Smooth muscle cell (in vitro differentiated cells): ENCODE results near the gene BRD9. TPM values are rescaled to one million over a fixed set of nuclear protein-coding genes. Genes with fewer than 3 reads are reported as not detected.
"Not testable (repeated sequence)": the region's sequence is repeated elsewhere in the genome, so short reads cannot be mapped to it uniquely, and the experiment has no call there.

Source experiments
- DNase-seq: peaks from one replicate; lab custom pipeline; 2025; ENCODE audit not compliant: unreplicated experiment; lab: John Stamatoyannopoulos, UW
- H2AFZ ChIP-seq: fragments of 200-600 bp; sonication (generic); 2 replicates; pipeline ENCODE4 v1.6.0; 2016; ENCODE audit warnings: antibody characterized with exemption, low read depth, mild to moderate bottlenecking
- H3F3A ChIP-seq: fragments of 200-600 bp; sonication (generic); 2 replicates; pipeline ENCODE4 v1.6.0; 2017; ENCODE audit warnings: antibody characterized with exemption, low read depth
- H3K27ac ChIP-seq: fragments of 200-600 bp; sonication (generic); 2 replicates; pipeline ENCODE4 v1.5.1; 2016; ENCODE audit warnings: low read depth, mild to moderate bottlenecking
- H3K27me3 ChIP-seq: fragments of 200-600 bp; sonication (generic); 2 replicates; pipeline ENCODE4 v1.6.1; 2016; ENCODE audit warnings: low read depth, mild to moderate bottlenecking
- H3K36me3 ChIP-seq: fragments of 200-600 bp; sonication (generic); 2 replicates; pipeline ENCODE4 v1.5.1; 2016; ENCODE audit warnings: low read depth
- H3K4me1 ChIP-seq: fragments of 200-600 bp; sonication (generic); 2 replicates; pipeline ENCODE4 v1.5.1; 2016; ENCODE audit warnings: low read depth
- H3K4me2 ChIP-seq: fragments of 200-600 bp; sonication (generic); 2 replicates; pipeline ENCODE4 v1.6.0; 2016; ENCODE audit warnings: mild to moderate bottlenecking
- H3K4me3 ChIP-seq: fragments of 200-600 bp; sonication (generic); 2 replicates; pipeline ENCODE4 v1.5.1; 2016; ENCODE audit warnings: mild to moderate bottlenecking
- H3K79me2 ChIP-seq: fragments of 200-600 bp; sonication (generic); 2 replicates; pipeline ENCODE4 v1.6.0; 2016; ENCODE audit warnings: low read depth, mild to moderate bottlenecking
- H3K9ac ChIP-seq: fragments of 200-600 bp; sonication (generic); 2 replicates; pipeline ENCODE4 v1.6.0; 2016; ENCODE audit warnings: low read depth
- H3K9me3 ChIP-seq: fragments of 200-600 bp; sonication (generic); replicated peaks from 2 replicates; pipeline ENCODE4 v1.5.1; 2016; ENCODE audit warnings: low read depth
- H4K20me1 ChIP-seq: fragments of 200-600 bp; sonication (generic); 2 replicates; pipeline ENCODE4 v1.6.0; 2016; ENCODE audit warnings: low read depth
- CTCF ChIP-seq: fragments of 200-600 bp; sonication (generic); IDR thresholded peaks from 2 replicates; pipeline ENCODE4 v1.5.1; 2017; ENCODE audit warnings: borderline replicate concordance, mild to moderate bottlenecking, antibody characterized with exemption; ENCODE audit not compliant: insufficient read depth, poor library complexity, severe bottlenecking
- WGBS: methylation state at CpG from one replicate; pipeline ENCODE4 v1.1.7; 2016; ENCODE audit warnings: low lambda C conversion rate; 5-methylcytosine and 5-hydroxymethylcytosine counted together
- polyA plus RNA-seq: library from polyadenylated mRNA; unstranded; fragments of >200 nt; fragmentation: Nextera tagmentation; extraction: Ambion mirVana; gene quantifications from 2 replicates; pipeline ENCODE4 v1.2.1, GENCODE V29; 2016
- total RNA-seq: library from RNA; depleted of rRNA; stranded (reverse); fragments of >200 nt; gene quantifications from 2 replicates; pipeline ENCODE4 v1.2.3, GENCODE V29; 2014

BRD9 gene
- total and polyA plus RNA-seq, 2 experiments from 2014 or later = 17.1 to 17.8 TPM

- Histone ChIP-seq H3K4me1 (no peaks in the 10 kb centered on the region), H3K27ac (no peak overlapping the region), H3K36me3 (no peaks in the 10 kb centered on the region), H3K9me3 (no peaks in the 10 kb centered on the region), H3K4me3 (no peak overlapping the region), H3K27me3 (no peaks in the 10 kb centered on the region), H4K20me1 (no peaks in the 10 kb centered on the region), H2AFZ (no peak overlapping the region), H3F3A (no peaks in the 10 kb centered on the region), H3K79me2 (no peaks in the 10 kb centered on the region), H3K4me2 (no peak overlapping the region), H3K9ac (no peak overlapping the region)
- no peak for DNase-seq
- no peak for TF ChIP-seq CTCF
- WGBS = 71% methylated on average over 9 of the region's 9 CpGs
These were observed 26.9 kb upstream of the BRD9 start for GRCh38 chr5:919356-920000.

- not testable (repeated sequence) for DNase-seq, H3K4me1 ChIP-seq, H3K4me3 ChIP-seq, H3K27me3 ChIP-seq, H3K27ac ChIP-seq, H3K79me2 ChIP-seq, H3K4me2 ChIP-seq, H3K36me3 ChIP-seq, H3F3A ChIP-seq, H4K20me1 ChIP-seq, H3K9me3 ChIP-seq, H2AFZ ChIP-seq, H3K9ac ChIP-seq
- 98% methylated on average over 5 of the region's 5 CpGs for WGBS
These were observed 26.1 kb upstream of the BRD9 start for GRCh38 chr5:918717-919116.

DNA sequence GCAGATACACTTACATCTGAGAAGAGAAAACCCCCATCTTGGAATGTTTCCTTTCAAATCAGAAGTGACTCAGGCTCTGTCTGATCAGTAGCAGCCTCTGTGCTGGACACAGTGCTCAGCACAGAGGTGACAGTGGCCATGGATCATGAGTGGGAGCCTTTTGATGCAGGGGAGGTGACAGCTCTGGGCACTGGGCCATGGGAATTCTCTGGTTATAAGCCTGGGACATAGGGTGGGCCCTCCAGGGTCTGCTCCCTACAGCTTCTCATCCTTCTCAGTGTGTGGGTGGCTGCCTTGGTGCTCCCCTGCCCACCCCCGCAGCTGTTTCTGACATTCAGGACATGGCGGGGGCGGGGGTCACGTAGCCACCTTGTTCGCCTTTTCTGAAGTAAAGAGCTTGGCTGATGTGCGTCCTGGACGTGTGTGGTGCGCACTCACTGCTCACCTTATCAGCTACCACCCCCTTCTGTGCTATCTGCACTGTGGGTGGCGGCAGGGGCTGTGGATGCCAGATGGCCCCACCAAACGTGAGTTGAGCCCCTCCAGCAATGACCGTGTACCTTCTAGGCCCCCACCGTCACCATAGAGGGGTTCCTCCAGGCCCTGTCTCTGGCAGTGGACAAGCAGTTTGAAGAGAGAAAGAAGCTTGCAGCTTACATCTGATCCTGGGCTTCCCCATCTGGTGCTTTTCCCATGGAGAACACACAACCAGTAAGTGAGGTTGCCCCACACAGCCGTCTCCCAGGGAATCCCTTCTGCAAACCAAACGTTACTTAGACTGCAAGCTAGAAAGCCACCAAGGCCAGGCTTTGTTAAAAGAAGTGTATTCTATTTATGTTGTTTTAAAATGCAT is 24.1 kb upstream of the BRD9 start:
- Histone ChIP-seq H3K4me3 (no peak overlapping the region), H3K4me2 (no peak overlapping the region), H3K27me3 (no peaks in the 10 kb centered on the region), H3K79me2 (no peaks in the 10 kb centered on the region), H3K27ac (no peak overlapping the region), H3K4me1 (peaks cover 4% of the 10 kb centered on the region), H2AFZ (no peak overlapping the region), H3K36me3 (no peaks in the 10 kb centered on the region), H3F3A (no peaks in the 10 kb centered on the region), H3K9me3 (no peaks in the 10 kb centered on the region), H3K9ac (no peak overlapping the region), H4K20me1 (no peaks in the 10 kb centered on the region)
- TF ChIP-seq CTCF = no peak
- no peak for DNase-seq
- 87% methylated on average over 14 of the region's 14 CpGs for WGBS

- H3K4me1 ChIP-seq = peaks cover 4% of the 10 kb centered on the region
- H3K9me3 ChIP-seq = no peaks in the 10 kb centered on the region
- H3F3A ChIP-seq = no peaks in the 10 kb centered on the region
- no peak overlapping the region for H3K4me2 ChIP-seq
- H4K20me1 ChIP-seq = no peaks in the 10 kb centered on the region
- H3K27ac ChIP-seq = no peak overlapping the region
- DNase-seq = no peak
- no peak overlapping the region for H3K9ac ChIP-seq
- H3K79me2 ChIP-seq = no peaks in the 10 kb centered on the region
- H3K36me3 ChIP-seq = no peaks in the 10 kb centered on the region
- H2AFZ ChIP-seq = no peak overlapping the region
- no peak for TF ChIP-seq CTCF
- H3K27me3 ChIP-seq = no peaks in the 10 kb centered on the region
- H3K4me3 ChIP-seq = no peak overlapping the region
- 92% methylated on average over 12 of the region's 12 CpGs for WGBS
These were observed 23.3 kb upstream of the BRD9 start for GRCh38 chr5:915946-916345.

DNA sequence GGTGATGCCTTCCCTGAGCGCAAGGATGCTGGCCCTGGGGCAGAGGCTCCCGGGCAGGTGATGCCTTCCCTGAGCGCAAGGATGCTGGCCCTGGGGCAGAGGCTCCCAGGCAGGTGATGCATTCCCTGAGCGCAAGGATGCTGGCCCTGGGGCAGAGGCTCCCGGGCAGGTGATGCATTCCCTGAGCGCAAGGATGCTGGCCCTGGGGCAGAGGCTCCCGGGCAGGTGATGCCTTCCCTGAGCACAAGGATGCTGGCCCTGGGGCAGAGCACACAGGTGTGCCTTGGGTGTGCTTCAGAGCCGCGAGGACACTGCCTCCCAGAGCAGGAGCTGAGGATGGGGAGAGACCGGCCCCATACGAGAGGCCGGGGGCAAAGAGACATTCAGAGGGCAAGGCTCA is 22.7 kb upstream of the BRD9 start:
- H3K4me1 ChIP-seq, H3K27me3 ChIP-seq: not testable (repeated sequence)
- 98% methylated on average over 12 of the region's 12 CpGs for WGBS

More for the DNA sequence above, 22.7 kb upstream of the BRD9 start:
- not testable (repeated sequence) for H3K79me2 ChIP-seq, DNase-seq, H3F3A ChIP-seq, H3K36me3 ChIP-seq, H3K9me3 ChIP-seq, H3K9ac ChIP-seq, H3K4me2 ChIP-seq, H4K20me1 ChIP-seq, H2AFZ ChIP-seq, H3K27ac ChIP-seq, H3K4me3 ChIP-seq
